NCI-H1092 (cell line): ENCODE measurements around the gene RRP9.
"Not testable (repeated sequence)": the region's sequence is repeated elsewhere in the genome, so short reads cannot be mapped to it uniquely, and the experiment has no call there.

Experiments
- DNase-seq: peaks from one replicate; lab custom pipeline; 2025; lab: John Stamatoyannopoulos, UW

The RRP9 gene

GRCh38 chr3:51941798-51942602, at the start of gene RRP9, which contains the start of gene PARP3:
Gene RRP9 (minus strand): TSS chr3:51941904. CDS start chr3:51941867, 37 bp downstream.
Gene PARP3 (plus strand): TSS chr3:51942363. CDS start chr3:51943356, 993 bp downstream.
- peak; percentile 98 for DNase-seq

DNA sequence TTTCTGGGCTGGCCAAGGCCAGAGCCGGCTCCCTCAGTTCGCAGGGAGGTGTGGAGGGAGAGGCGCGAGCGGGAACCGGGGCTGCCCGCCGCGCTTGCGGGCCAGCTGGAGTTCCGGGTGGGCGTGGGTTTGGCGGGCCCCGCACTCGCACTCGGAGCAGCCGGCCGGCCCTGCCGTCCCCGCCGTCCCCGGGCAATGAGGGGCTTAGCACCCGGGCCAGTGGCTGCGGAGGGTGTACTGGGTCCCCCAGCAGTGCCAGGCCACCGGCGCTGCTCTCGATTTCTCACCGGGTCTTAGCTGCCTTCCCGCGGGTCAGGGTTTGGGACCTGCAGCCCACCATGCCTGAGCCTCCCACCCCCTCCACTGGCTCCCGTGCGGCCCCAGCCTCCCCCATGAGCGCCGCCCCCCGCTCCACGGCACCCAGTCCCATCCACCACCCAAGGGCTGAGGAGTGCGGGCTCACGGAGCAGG, 48.8 kb upstream of the RRP9 start:
- DNase-seq: not testable (repeated sequence)

GRCh38 chr3:51988286-51989146, 46.8 kb upstream of the RRP9 start:
- DNase-seq: no peak

DNA sequence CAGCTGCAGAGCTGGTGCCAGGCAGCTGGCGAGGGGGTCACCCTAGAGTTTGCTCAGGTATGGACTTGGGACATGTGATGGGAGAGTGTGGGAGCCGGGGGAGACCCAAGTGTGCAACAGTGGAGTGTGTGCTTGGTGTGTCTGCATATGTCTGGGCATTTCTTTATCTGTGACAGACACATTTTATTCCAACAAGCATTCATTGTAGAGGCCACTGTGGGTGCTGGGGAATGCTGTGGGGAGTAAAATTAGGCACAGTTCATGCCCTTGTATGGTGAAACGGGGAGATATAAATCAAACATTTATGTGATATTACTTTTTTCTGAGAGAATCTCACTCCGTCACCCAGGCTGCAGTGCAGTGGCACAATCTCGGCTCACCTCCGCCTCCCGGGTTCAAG, 45.9 kb upstream of the RRP9 start:
- DNase-seq: no peak

- DNase-seq: no peak
Measured at GRCh38 chr3:51986010-51986947, 44.6 kb upstream of the RRP9 start.

DNA sequence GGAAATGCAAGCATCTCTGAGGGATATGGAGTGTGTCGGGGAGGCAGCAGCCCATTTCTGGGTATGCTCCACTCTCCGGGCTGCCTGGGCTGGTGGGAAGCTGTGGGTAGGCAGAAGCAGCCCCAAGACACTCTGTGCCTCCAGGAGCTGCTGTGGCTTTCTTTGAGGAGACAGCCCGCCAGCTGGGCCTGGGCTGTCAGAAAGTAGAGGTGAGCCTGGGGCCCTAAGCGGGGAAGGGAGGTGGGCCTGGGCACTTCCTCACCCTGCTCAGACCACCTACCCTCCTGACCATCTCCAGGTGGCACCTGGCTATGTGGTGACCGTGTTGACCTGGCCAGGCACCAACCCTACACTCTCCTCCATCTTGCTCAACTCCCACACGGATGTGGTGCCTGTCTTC, 43.4 kb upstream of the RRP9 start:
- no peak for DNase-seq

DNA sequence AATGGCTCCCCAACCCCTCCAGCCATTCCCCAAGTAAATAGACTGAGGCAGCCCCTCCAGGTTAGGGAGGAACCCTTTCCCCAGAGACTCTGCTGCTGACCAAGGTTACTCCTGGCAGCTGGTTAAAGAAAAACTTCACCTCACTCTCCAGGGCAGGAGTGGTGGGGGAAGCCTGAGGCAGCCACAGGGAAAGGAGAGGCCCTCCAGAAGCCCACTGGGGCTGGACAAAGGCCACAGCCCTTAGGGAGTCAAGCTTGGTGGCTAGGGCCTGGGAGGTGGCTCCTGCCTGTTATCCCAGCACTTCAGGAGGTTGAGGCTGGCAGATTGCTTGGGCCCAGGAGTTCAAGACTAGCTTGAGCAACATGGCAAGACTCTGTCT, 42.6 kb upstream of the RRP9 start:
- DNase-seq: no peak

GRCh38 chr3:51983578-51984268, 42.0 kb upstream of the RRP9 start:
- DNase-seq: no peak

GRCh38 chr3:51982838-51983577, 41.3 kb upstream of the RRP9 start, which contains the start of gene ACY1:
Gene ACY1 (plus strand): TSS chr3:51983535. CDS start chr3:51984065, 530 bp downstream.
- no peak for DNase-seq

DNA sequence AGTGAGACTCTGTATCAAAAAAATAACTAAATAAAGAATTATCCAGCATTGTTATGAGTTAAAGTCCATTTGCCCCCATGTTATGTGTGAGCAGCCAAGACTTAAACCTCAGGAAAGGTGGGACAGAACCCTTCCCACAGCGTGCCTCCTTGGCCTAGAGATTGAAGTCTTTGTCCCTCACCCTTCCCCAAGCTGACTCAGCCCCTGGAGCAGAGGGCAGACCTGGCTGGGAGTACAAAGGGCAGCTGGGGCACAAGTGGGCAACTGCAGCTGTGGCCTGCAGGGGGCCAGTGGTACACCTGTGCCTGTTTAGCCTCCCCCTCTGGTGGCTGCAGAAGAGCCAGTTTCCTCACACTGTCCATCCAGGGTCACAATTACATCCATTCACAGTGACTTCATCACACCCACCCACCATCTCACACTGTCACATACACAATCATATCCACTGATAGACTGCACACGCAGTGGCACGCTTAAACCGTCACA, 40.7 kb upstream of the RRP9 start:
- DNase-seq: peak; percentile 34

- DNase-seq: no peak
Measured at GRCh38 chr3:51980253-51980652, 38.5 kb upstream of the RRP9 start.

- DNase-seq: no peak
Measured at GRCh38 chr3:51978143-51978502, 36.4 kb upstream of the RRP9 start.

DNA sequence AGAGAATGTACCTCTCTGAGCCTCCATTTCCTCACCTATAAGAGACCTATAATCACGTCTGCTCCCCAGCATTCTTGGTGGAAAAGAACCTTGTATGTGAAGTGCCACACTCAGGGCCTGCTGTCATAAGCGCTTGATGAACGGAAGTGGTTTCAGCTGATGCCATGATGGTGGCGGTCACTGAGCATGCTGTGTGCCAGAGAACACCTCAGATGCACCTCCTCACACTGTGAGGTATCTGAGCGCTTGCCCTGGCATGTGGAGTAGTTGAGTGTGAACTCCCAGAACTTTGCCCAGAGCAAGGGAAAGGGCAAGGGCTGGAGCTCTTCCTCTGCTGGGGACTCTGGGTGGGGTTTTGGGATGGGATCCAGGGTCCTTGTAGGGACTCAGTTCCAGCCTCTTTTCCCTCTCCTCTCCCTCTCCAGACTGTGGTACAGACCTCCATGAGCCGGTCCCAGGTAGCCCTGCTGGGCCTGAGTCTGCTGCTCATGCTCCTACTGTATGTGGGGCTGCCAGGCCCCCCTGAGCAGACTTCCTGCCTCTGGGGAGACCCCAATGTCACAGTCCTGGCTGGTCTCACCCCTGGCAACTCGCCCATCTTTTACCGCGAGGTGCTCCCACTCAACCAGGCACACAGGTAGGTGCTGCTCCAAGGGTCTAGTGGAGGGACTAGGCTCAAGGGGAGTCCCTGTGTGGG, 35.9 kb upstream of the RRP9 start:
- no peak for DNase-seq

GRCh38 chr3:51975852-51976549, 34.3 kb upstream of the RRP9 start:
- DNase-seq: peak; percentile 72

GRCh38 chr3:51974963-51975851, 33.5 kb upstream of the RRP9 start, which contains the start of gene ABHD14A:
Gene ABHD14A (plus strand): TSS chr3:51975064. CDS start chr3:51975136, 72 bp downstream.
- peak; percentile 13 for DNase-seq

- DNase-seq: no peak
Measured at GRCh38 chr3:51974277-51974962, 32.7 kb upstream of the RRP9 start.

GRCh38 chr3:51971350-51971749, 29.6 kb upstream of the RRP9 start:
- DNase-seq: no peak
